Measurements from ENCODE around the gene NBAS. TPM values are rescaled to one million over a fixed set of nuclear protein-coding genes. Genes with fewer than 3 reads are reported as not detected.

The NBAS gene
- total and polyA plus RNA-seq, 10 of the 15 experiments (the other 5 are each of a cell fraction or from before 2014, with no cell fraction given) = 4.3 to 32.7 (median 20.8) TPM

GRCh38 chr2:15559379-15560139 lies 1.6 kb downstream of the NBAS start (continued):
- TF ChIP-seq ZNF274 (IDR thresholded peaks at IDR 0.05; ENCODE audit: insufficient read depth, insufficient read length) (no peak), USF1 (IDR thresholded peaks at IDR 0.05; ENCODE audit: borderline replicate concordance, extremely low read length, insufficient read depth, low read depth, low read length) (no peak), ASH2L (IDR thresholded peaks at IDR 0.05; ENCODE audit: borderline replicate concordance, low read depth) (no peak), MAX (IDR thresholded peaks at IDR 0.05; ENCODE audit: low read depth, low read length) (no peak), SREBF1 (IDR thresholded peaks at IDR 0.05; ENCODE audit: low read length) (no peak), ZBTB4 (CRISPR knock-in tag; IDR thresholded peaks at IDR 0.05) (no peak), MTA3 (IDR thresholded peaks at IDR 0.05; ENCODE audit: borderline replicate concordance, low read length) (no peak), ATF7 (IDR thresholded peaks at IDR 0.05; ENCODE audit: low read depth) (no peak), MYC (IDR thresholded peaks at IDR 0.05; ENCODE audit: insufficient read depth, insufficient read length, insufficient replicate concordance, low read length, severe bottlenecking) (no peak)

Measured in GM12878 (cell line).